ENCODE data around the gene EFCC1.

The EFCC1 gene

GRCh38 chr3:129001101-129001805, at the start of gene EFCC1:
EFCC1 (plus strand) TSS chr3:129001304; CDS start chr3:129001629, 325 bp downstream.
- no peak for DNase-seq

- DNase-seq, result no peak
Measured at GRCh38 chr3:128956440-128956839, 44.7 kb upstream of the EFCC1 start.

- DNase-seq, result no peak
Measured at GRCh38 chr3:128965280-128965679, 35.8 kb upstream of the EFCC1 start.

- DNase-seq, result no peak
Measured at GRCh38 chr3:128965818-128966217, 35.3 kb upstream of the EFCC1 start.

GRCh38 chr3:128967748-128968355, 33.3 kb upstream of the EFCC1 start:
- DNase-seq, result no peak

- peak; percentile 30 for DNase-seq
Measured at GRCh38 chr3:128969993-128970739, 30.9 kb upstream of the EFCC1 start.

GRCh38 chr3:128970740-128971047, 30.4 kb upstream of the EFCC1 start:
- DNase-seq, result no peak

GRCh38 chr3:128971421-128972100, 29.5 kb upstream of the EFCC1 start:
- no peak for DNase-seq

- no peak for DNase-seq
Measured at GRCh38 chr3:128973988-128974564, 27.0 kb upstream of the EFCC1 start.

GRCh38 chr3:128975276-128975675, 25.8 kb upstream of the EFCC1 start:
- DNase-seq, result no peak

- no peak for DNase-seq
Measured at GRCh38 chr3:128983293-128984069, 17.6 kb upstream of the EFCC1 start.

GRCh38 chr3:128984596-128984995, 16.5 kb upstream of the EFCC1 start:
- DNase-seq, result no peak

GRCh38 chr3:128987302-128988100, 13.6 kb upstream of the EFCC1 start:
- DNase-seq, result no peak

GRCh38 chr3:128988286-128988685, 12.8 kb upstream of the EFCC1 start:
- DNase-seq, result no peak

- no peak for DNase-seq
Measured at GRCh38 chr3:128991355-128991895, 9.7 kb upstream of the EFCC1 start.

GRCh38 chr3:128992926-128993460, 8.1 kb upstream of the EFCC1 start:
- no peak for DNase-seq

- peak; percentile 45 for DNase-seq
Measured at GRCh38 chr3:128993461-128994172, 7.5 kb upstream of the EFCC1 start, which contains the start of gene CFAP92. CFAP92 (minus strand) TSS chr3:128994076; CDS start chr3:128993304, 772 bp downstream.

GRCh38 chr3:128994173-128994512, 7.0 kb upstream of the EFCC1 start:
- no peak for DNase-seq

- DNase-seq, result no peak
Measured at GRCh38 chr3:128994581-128995546, 6.2 kb upstream of the EFCC1 start.

All from NCI-H1694 treated with DMSO at 0.1 percent for 48 hours (cell line).